ENCODE results near the gene LIG1.

DNA sequence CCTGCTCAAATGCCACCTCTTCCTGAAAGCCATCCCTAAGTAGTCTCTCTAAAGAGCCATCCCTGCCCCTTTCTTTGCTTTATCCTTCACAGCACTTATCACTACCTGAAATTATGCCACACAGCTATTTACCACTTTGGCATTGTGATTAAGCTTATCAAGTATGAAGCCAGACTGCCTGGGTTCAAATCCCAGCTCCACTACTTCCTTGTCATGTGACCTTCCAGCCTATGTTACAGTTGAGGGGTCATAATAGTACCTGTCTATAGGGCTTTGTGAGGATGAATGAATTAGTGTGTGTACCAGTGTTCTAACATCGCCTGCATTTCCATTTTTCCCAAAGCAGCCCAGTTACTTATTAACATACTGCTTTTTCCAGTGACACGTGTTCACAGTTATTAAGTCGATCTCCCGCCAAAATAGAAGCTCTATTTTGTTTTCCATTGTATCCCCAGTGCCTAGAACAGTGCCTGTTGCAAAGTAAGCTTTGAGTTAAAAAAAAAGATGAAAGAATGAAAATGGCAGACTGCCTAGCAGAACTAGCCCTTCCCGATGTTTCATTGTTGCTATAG, 33.2 kb upstream of the LIG1 start:
- TF ChIP-seq, protein P1, sequence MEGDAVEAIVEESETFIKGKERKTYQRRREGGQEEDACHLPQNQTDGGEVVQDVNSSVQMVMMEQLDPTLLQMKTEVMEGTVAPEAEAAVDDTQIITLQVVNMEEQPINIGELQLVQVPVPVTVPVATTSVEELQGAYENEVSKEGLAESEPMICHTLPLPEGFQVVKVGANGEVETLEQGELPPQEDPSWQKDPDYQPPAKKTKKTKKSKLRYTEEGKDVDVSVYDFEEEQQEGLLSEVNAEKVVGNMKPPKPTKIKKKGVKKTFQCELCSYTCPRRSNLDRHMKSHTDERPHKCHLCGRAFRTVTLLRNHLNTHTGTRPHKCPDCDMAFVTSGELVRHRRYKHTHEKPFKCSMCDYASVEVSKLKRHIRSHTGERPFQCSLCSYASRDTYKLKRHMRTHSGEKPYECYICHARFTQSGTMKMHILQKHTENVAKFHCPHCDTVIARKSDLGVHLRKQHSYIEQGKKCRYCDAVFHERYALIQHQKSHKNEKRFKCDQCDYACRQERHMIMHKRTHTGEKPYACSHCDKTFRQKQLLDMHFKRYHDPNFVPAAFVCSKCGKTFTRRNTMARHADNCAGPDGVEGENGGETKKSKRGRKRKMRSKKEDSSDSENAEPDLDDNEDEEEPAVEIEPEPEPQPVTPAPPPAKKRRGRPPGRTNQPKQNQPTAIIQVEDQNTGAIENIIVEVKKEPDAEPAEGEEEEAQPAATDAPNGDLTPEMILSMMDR (IDR thresholded peaks at IDR 0.05; ENCODE audit: extremely low read depth in 1 of 2, insufficient read depth in 1 of 2, low read depth in 1 of 2, low read length in 2 of 2) = no peak
- TF ChIP-seq, protein P2, sequence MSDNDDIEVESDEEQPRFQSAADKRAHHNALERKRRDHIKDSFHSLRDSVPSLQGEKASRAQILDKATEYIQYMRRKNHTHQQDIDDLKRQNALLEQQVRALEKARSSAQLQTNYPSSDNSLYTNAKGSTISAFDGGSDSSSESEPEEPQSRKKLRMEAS (IDR thresholded peaks at IDR 0.05; ENCODE audit: insufficient read depth, insufficient read length) = no peak
- TF ChIP-seq EZH2 (IDR thresholded peaks at IDR 0.05; ENCODE audit: borderline replicate concordance, low read depth, low read length, severe bottlenecking) (no peak), POLR2A (IDR thresholded peaks at IDR 0.05; ENCODE audit: low read depth, low read length) (no peak), POLR2AphosphoS5 (IDR thresholded peaks at IDR 0.05; ENCODE audit: insufficient read depth, low read depth, low read length) (no peak), FOS (IDR thresholded peaks at IDR 0.05; ENCODE audit: borderline replicate concordance, insufficient read depth, low read length) (no peak), MYC (IDR thresholded peaks at IDR 0.05; ENCODE audit: low read depth, low read length) (no peak), GATA2 (IDR thresholded peaks at IDR 0.05; ENCODE audit: insufficient read depth, insufficient read length, low read depth, low read length) (no peak)

Data from endothelial cell of umbilical vein (primary cell).